Gastroesophageal sphincter (tissue), 4 donors: ENCODE data around the gene VAV2. TPM values are rescaled to one million over a fixed set of nuclear protein-coding genes. Genes with fewer than 3 reads are reported as not detected.

Source experiments
- ATAC-seq: fragments of 150-250 bp; one replicate; pipeline ENCODE4 v1.9.1; 2016; ENCODE audit warnings: mild to moderate bottlenecking, moderate library complexity
- H3K27ac ChIP-seq, 4 donors: fragments of 200-600 bp; sonication (generic) in 3 of 4; 1 replicate in 3 of 4; 2 replicates in 1 of 4; pipeline ENCODE4 v1.5.1; 2016 to 2019
- H3K27me3 ChIP-seq: fragments of 200-600 bp; sonication (generic); one replicate; pipeline ENCODE4 v1.5.1; 2019
- H3K36me3 ChIP-seq, 2 donors: fragments of 200-600 bp; sonication (generic); one replicate each; pipeline ENCODE4 v1.5.1; 2019; ENCODE audit warnings: control low read depth in 1 of 2
- H3K4me1 ChIP-seq, 3 donors: fragments of 200-600 bp; sonication (generic); 1 replicate in 2 of 3; 2 replicates in 1 of 3; pipeline ENCODE4 v1.5.1; 2016 to 2019; ENCODE audit warnings: control low read depth in 2 of 3
- H3K4me3 ChIP-seq, 2 donors: fragments of 200-600 bp; sonication (generic); one replicate each; pipeline ENCODE4 v1.5.1; 2019; ENCODE audit warnings: mild to moderate bottlenecking in 1 of 2, moderate library complexity in 1 of 2
- H3K9me3 ChIP-seq, 3 donors: fragments of 200-600 bp; sonication (generic); one replicate each; pipeline ENCODE4 v1.5.1; 2017 to 2019; ENCODE audit warnings: control low read depth in 2 of 3
- CTCF ChIP-seq, 4 experiments: fragments of 200-600 bp in 2 of 4; fragments of 450-650 bp in 2 of 4; sonication (generic) in 1 of 4; IDR thresholded peaks; one replicate each; pipeline ENCODE4 v1.5.1; 2017 to 2019; ENCODE audit warnings: antibody characterized with exemption in 4 of 4, mild to moderate bottlenecking in 2 of 4, moderate library complexity in 2 of 4
- EP300 ChIP-seq: sonication (generic); formaldehyde crosslinking; IDR thresholded peaks from one replicate; pipeline ENCODE4 v1.6.1; 2017; ENCODE audit warnings: antibody characterized with exemption, mild to moderate bottlenecking
- POLR2A ChIP-seq, 2 donors: fragments of 450-650 bp; IDR thresholded peaks; one replicate each; pipeline ENCODE4 v1.6.1; 2017; ENCODE audit warnings: antibody characterized with exemption in 2 of 2, mild to moderate bottlenecking in 2 of 2, moderate library complexity in 1 of 2
- POLR2AphosphoS5 ChIP-seq: sonication (generic); formaldehyde crosslinking; IDR thresholded peaks from one replicate; pipeline ENCODE4 v1.6.1; 2017; ENCODE audit warnings: antibody characterized with exemption
- WGBS, 2 donors: methylation state at CpG; one replicate each; pipeline ENCODE4 v1.1.5; 2018; ENCODE audit warnings: low coverage in 1 of 2; 5-methylcytosine and 5-hydroxymethylcytosine counted together
- total RNA-seq, 4 donors: library from RNA; depleted of rRNA; stranded (reverse); fragments of >200 nt; gene quantifications; one replicate each; pipeline ENCODE4 v1.1.0, GENCODE V29; 2016

VAV2 gene
- total RNA-seq, 4 donors from 2014 or later: 7.7 to 16.8 (median 8.9) TPM

GRCh38 chr9:133733796-133734533 is 258.2 kb downstream of the VAV2 start:
- peaks cover 0 to 18% (median 0%) of the 10 kb centered on the region in 3 donors for H3K4me1 ChIP-seq
- no peaks in the 10 kb centered on the region for H3K27me3 ChIP-seq
- no peak for TF ChIP-seq EP300
- TF ChIP-seq POLR2AphosphoS5: no peak
- no peak for TF ChIP-seq POLR2A (IDR thresholded peaks at IDR 0.05)
- no peak for TF ChIP-seq CTCF (IDR thresholded peaks at IDR 0.05)
- H3K9me3 ChIP-seq: no peaks in the 10 kb centered on the region
- no peak for ATAC-seq
- no peaks in the 10 kb centered on the region for H3K36me3 ChIP-seq
- no peak overlapping the region for H3K4me3 ChIP-seq
- 89 to 100% methylated on average over 1 of the region's 21 CpGs for WGBS, 2 donors
- no peak overlapping the region for H3K27ac ChIP-seq

- no peaks in the 10 kb centered on the region for H3K36me3 ChIP-seq
- no peak for ATAC-seq
- no peak for TF ChIP-seq CTCF (IDR thresholded peaks at IDR 0.05)
- TF ChIP-seq EP300: no peak
- no peak for TF ChIP-seq POLR2A (IDR thresholded peaks at IDR 0.05)
- TF ChIP-seq POLR2AphosphoS5: no peak
- no peaks in the 10 kb centered on the region for H3K27me3 ChIP-seq
- no peaks in the 10 kb centered on the region for H3K9me3 ChIP-seq
- H3K4me3 ChIP-seq: no peak overlapping the region
- H3K4me1 ChIP-seq: peaks cover 0 to 15% (median 0%) of the 10 kb centered on the region in 3 donors
- no peak overlapping the region for H3K27ac ChIP-seq
- 52% methylated on average over 3 of the region's 4 CpGs; no CpG with 5 or more reads in 1 of the 2 donors for WGBS, 2 donors
These were observed 258.7 kb downstream of the VAV2 start for GRCh38 chr9:133733421-133733795.

- no peak overlapping the region for H3K4me3 ChIP-seq
- peaks cover 5% of the 10 kb centered on the region for H3K27me3 ChIP-seq
- H3K27ac ChIP-seq: no peak overlapping the region
- no peaks in the 10 kb centered on the region for H3K36me3 ChIP-seq
- H3K9me3 ChIP-seq: no peaks in the 10 kb centered on the region
- 88% methylated on average over 6 of the region's 10 CpGs; no CpG with 5 or more reads in 1 of the 2 donors for WGBS, 2 donors
- no peak for TF ChIP-seq POLR2AphosphoS5
- no peak for TF ChIP-seq CTCF (IDR thresholded peaks at IDR 0.05)
- TF ChIP-seq EP300: no peak
- no peak for TF ChIP-seq POLR2A (IDR thresholded peaks at IDR 0.05)
- ATAC-seq: no peak
- H3K4me1 ChIP-seq: peaks cover 0 to 9% (median 0%) of the 10 kb centered on the region in 3 donors
These were observed 259.3 kb downstream of the VAV2 start for GRCh38 chr9:133732639-133733408.

GRCh38 chr9:133731876-133732638 is 260.1 kb downstream of the VAV2 start:
- Histone ChIP-seq H3K27me3 (peaks cover 13% of the 10 kb centered on the region), H3K27ac (no peak overlapping the region), H3K4me3 (no peak overlapping the region), H3K4me1 (peaks cover 0 to 1% (median 0%) of the 10 kb centered on the region in 3 donors), H3K36me3 (no peaks in the 10 kb centered on the region), H3K9me3 (no peaks in the 10 kb centered on the region)
- ATAC-seq: no peak
- 50% methylated on average over 2 of the region's 30 CpGs; no CpG with 5 or more reads in 1 of the 2 donors for WGBS, 2 donors
- TF ChIP-seq CTCF (IDR thresholded peaks at IDR 0.05): no peak
- TF ChIP-seq POLR2AphosphoS5: no peak
- TF ChIP-seq POLR2A (IDR thresholded peaks at IDR 0.05): no peak
- no peak for TF ChIP-seq EP300
